Left ventricle myocardium inferior (tissue), 1 donor: Measurements from ENCODE around the gene CC2D2B. TPM values are rescaled to one million over a fixed set of nuclear protein-coding genes. Genes with fewer than 3 reads are reported as not detected.

Source experiments
- DNase-seq: peaks from one replicate; pipeline ENCODE4 v3.0.0-alpha.2; 2020
- H3K27ac ChIP-seq: fragments of 200-600 bp; replicated peaks from 2 replicates; pipeline ENCODE4 v1.8.0; 2021
- H3K27me3 ChIP-seq: fragments of 200-600 bp; 2 replicates; pipeline ENCODE4 v1.8.0; 2021; ENCODE audit warnings: low read depth
- H3K36me3 ChIP-seq: fragments of 200-600 bp; 2 replicates; pipeline ENCODE4 v1.8.0; 2021
- H3K4me1 ChIP-seq: fragments of 200-600 bp; 2 replicates; pipeline ENCODE4 v1.8.0; 2021
- H3K4me3 ChIP-seq: fragments of 200-600 bp; 2 replicates; pipeline ENCODE4 v1.8.0; 2021; ENCODE audit warnings: mild to moderate bottlenecking, moderate library complexity
- H3K9me3 ChIP-seq: fragments of 200-600 bp; replicated peaks from 2 replicates; pipeline ENCODE4 v1.8.0; 2021
- intact Hi-C: fragments of 100-400 bp; cut with micrococcal nuclease; formaldehyde crosslinking; loops from one replicate; pipeline ENCODE4 v1.11.0; 2022
- total RNA-seq: library from RNA; stranded (reverse); fragmentation: NEBNext Ultra II Directional; extraction: Animal tissue kit (Norgen Biotek cat#: 25700); gene quantifications from one replicate; pipeline ENCODE4 v1.2.1, GENCODE V29; 2021
- TF ChIP-seq, protein P1 (sequence below): fragments of 200-600 bp; IDR thresholded peaks from 2 replicates; pipeline ENCODE4 v1.8.0; 2021; ENCODE audit warnings: antibody characterized with exemption, mild to moderate bottlenecking, borderline replicate concordance
- donor health status: DM: no; HTN: yes; CAD: no; lungs with severe emphysema.

CC2D2B gene
- total RNA-seq, 1 donor from 2014 or later = 0.30 TPM

DNA sequence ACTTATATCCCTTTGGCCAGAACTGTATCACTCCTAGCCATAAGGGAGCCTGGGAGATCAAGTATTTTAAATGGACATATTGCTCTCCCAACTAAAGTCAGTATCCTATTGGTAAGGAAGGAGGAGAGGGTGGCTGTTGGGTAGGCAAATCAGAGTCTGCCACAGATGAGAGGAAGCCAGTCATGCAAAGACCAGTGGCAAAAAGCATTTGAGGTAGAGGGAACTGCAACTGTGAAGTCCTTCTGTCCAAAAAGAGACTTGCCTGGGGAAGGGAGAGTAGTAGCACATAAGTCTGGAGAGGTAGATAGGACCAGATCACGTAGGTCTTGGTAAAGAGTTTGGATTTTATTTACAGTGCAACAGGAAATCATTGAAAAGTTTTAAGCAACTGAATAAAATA lies 126.8 kb downstream of the CC2D2B start:
- no peaks in the 10 kb centered on the region for H3K36me3 ChIP-seq
- H3K4me3 ChIP-seq = no peak overlapping the region
- H3K9me3 ChIP-seq = no peaks in the 10 kb centered on the region
- intact Hi-C loops = no loop called here
- no peaks in the 10 kb centered on the region for H3K4me1 ChIP-seq
- TF ChIP-seq, protein P1, sequence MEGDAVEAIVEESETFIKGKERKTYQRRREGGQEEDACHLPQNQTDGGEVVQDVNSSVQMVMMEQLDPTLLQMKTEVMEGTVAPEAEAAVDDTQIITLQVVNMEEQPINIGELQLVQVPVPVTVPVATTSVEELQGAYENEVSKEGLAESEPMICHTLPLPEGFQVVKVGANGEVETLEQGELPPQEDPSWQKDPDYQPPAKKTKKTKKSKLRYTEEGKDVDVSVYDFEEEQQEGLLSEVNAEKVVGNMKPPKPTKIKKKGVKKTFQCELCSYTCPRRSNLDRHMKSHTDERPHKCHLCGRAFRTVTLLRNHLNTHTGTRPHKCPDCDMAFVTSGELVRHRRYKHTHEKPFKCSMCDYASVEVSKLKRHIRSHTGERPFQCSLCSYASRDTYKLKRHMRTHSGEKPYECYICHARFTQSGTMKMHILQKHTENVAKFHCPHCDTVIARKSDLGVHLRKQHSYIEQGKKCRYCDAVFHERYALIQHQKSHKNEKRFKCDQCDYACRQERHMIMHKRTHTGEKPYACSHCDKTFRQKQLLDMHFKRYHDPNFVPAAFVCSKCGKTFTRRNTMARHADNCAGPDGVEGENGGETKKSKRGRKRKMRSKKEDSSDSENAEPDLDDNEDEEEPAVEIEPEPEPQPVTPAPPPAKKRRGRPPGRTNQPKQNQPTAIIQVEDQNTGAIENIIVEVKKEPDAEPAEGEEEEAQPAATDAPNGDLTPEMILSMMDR = no peak
- no peaks in the 10 kb centered on the region for H3K27me3 ChIP-seq
- no peak for DNase-seq
- no peak overlapping the region for H3K27ac ChIP-seq

DNA sequence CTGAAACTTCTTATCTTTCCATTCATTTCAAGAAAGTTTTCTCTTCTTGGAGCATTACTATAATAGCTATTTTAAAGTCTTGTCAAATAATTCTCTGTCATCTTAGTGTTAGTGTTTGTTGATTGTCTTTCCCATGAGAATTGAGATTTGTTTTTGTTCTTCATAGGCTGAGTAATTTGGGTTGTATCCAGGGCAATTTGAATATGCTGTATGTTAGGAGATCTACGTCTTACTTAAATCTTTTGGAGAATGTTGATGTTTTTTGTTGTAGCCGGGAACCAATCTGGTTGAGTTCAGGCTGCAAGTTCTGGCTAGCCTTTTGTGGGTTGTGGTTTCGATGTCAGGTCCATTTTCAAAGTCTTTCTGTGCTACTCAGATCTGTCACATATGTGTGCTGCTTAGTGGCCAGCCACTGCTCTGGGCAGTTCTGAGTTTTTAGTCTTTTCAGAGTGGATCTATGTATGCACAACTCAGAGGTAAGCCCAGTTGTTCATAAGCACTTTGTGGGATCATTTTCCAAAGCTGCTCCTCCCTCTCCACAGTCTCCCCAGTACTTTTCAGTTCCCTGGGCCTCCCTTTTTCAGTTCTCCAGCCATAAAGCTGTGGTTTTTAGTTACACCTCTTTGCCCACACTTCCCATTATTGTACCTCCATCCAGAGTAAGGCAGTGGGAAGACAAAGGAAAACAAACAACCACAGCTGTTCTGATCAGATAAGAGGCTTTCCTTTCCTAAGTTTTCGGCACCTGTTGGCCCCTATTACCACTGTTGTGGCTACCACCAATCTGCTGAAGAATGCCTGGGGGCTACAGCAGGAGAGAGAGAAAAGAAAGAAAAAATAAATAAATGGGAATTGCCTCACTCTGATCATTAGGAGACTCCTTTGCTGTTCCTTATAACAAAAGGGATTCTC lies 131.0 kb downstream of the CC2D2B start:
- Histone ChIP-seq H3K4me3 (no peak overlapping the region), H3K4me1 (peaks cover 11% of the 10 kb centered on the region), H3K27ac (no peak overlapping the region), H3K36me3 (no peaks in the 10 kb centered on the region), H3K27me3 (no peaks in the 10 kb centered on the region), H3K9me3 (no peaks in the 10 kb centered on the region)
- TF ChIP-seq, protein P1 = no peak
- no peak for DNase-seq
- intact Hi-C loops = no loop called here

DNA sequence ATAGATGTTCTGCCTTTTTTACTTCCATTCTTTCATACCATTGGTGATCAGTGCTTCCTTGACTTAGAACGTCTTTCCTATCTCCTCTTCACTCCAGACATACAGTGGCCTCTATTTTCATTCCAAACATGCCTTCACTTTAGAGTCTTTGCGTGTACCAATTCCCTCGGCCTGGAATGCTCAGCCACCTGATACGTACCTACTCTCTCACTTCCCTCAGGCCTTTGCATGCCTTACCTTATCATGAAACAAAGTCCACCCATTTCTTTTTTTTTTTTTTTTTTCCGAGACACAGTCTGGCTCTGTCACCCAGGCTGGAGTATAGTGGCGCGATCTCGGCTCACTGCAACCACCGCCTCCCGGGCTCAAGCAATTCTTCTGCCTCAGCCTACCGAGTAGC lies 133.4 kb downstream of the CC2D2B start:
- no peak overlapping the region for H3K4me3 ChIP-seq
- no peaks in the 10 kb centered on the region for H3K9me3 ChIP-seq
- intact Hi-C loops = no loop called here
- no peak overlapping the region for H3K27ac ChIP-seq
- no peak for DNase-seq
- H3K4me1 ChIP-seq = peaks cover 25% of the 10 kb centered on the region
- H3K36me3 ChIP-seq = no peaks in the 10 kb centered on the region
- no peaks in the 10 kb centered on the region for H3K27me3 ChIP-seq
- TF ChIP-seq, protein P1 = no peak

DNA sequence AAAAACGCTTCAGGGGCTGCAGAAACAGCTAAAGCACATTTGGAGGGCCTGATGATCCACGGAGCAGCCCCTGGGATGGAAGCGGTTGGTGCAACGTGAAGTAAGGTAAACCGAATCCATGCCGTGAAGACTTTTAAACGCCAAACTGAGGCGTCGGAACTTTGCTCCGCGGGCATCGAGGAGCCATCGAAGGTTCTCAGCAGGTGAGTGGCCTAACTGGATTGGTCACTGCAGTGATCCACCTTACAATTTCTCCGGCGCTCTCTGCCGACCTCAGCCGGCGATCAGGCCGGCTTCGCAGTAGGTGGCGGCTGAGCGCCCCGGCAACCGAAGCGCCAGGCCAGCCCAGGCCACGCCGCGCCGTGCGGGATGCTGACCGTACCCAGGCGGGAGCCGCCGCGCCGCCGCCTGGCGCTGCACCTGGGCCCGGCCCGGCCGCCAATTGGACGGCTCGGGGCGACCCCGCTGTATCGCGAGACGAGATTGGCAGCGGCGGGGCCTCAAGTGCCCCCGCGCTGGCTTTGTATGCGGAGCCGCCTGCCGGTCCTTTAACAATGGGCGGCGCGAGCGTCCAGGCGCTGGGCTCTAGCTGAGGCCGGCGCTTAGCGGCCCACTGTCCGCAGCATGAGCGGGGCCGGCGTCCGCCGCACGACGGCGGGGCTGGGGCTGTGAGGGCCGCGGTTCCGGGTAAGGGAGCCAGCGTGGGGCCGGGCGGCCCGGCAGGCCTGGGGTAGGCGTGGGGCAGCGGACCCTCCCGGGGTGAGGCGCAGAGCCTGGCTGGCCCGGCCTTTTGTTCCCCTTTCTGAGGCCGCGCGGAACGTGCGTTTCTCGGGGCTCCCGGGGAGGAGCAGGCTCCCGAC lies 135.5 kb downstream of the CC2D2B start, which contains the start of gene CCNJ:
Gene CCNJ, plus strand, starts transcription at position 551 of the 860 bp plus-strand sequence. CDS start 811 bp downstream, outside the sequence.
- Histone ChIP-seq H3K4me3 (peak within 1 kb of the TSS; percentile 82), H3K4me1 (peaks cover 25% of the 10 kb centered on the region), H3K27ac (peak within 1 kb of the TSS; percentile 89), H3K27me3 (no peaks in the 10 kb centered on the region), H3K9me3 (no peaks in the 10 kb centered on the region), H3K36me3 (no peaks in the 10 kb centered on the region)
- intact Hi-C loops = no loop called here
- DNase-seq = peak; percentile 89
- TF ChIP-seq, protein P1 = peak; percentile 39

DNA sequence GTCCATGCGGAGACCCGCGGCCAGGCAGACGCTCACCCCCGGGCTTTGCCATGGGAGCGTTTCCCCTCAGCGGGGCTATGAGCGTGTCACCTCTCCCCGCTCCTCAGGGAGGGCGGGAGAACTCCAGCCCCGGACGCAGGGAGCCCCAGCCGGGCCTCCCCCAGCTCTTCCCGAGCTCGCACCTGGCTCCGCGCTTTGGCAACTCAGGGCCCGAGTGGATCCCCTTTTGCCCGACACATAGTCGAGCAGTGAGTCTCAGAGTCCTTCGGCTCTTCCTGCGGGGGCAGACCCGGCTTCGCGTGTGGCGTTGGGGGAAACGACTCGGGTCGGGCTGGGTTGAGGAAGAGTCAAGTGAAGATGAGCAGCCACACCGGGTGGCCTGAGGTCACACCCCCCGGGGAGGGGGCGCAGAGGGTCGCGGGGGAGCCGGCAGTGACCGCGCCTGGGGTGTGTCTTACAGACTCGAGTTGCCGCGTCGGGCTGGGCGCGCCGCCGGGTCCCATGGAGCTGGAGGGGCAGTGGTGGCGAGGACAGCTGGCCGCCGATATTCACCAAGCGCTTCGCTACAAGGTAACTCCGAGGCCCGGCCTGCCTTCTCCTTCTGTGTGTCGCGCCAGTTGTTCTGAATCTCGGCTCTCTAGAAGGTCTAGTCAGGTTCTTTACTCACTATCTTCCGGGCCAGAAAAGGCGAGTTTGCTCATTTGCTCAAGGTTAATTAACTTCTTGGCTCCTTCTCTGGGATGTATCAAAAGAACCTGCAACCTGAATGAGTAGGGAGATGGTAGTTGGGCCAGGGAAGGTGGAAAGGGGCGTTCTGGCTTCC lies 136.3 kb downstream of the CC2D2B start:
- intact Hi-C loops = no loop called here

More for the DNA sequence above, 136.3 kb downstream of the CC2D2B start:
- Histone ChIP-seq H3K36me3 (no peaks in the 10 kb centered on the region), H3K4me1 (peaks cover 25% of the 10 kb centered on the region), H3K4me3 (peak overlapping the region; percentile 82), H3K27ac (peak overlapping the region; percentile 89), H3K27me3 (no peaks in the 10 kb centered on the region), H3K9me3 (no peaks in the 10 kb centered on the region)
- TF ChIP-seq, protein P1 = no peak
- peak; percentile 35 for DNase-seq
